ENCODE measurements around the gene UGT2B7.

UGT2B7 gene

GRCh38 chr4:69088473-69088872 lies 7.8 kb upstream of the UGT2B7 start:
- no peak overlapping the region for H3K27ac ChIP-seq (ENCODE audit: low read depth, low read length)
- H3K79me2 ChIP-seq (ENCODE audit: control insufficient read depth, insufficient read depth, low read length, poor library complexity) = no peaks in the 10 kb centered on the region
- WGBS (ENCODE audit: extremely low coverage, insufficient coverage, insufficient read length) = no CpG with 5 or more reads among the region's 2 CpGs
- H2AK5ac ChIP-seq (ENCODE audit: low read length) = no peak overlapping the region
- H3K9ac ChIP-seq (ENCODE audit: low read length) = peak overlapping the region; percentile 7
- no peaks in the 10 kb centered on the region for H3K9me3 ChIP-seq (ENCODE audit: insufficient read depth, low read depth, low read length)
- H3K36me3 ChIP-seq (ENCODE audit: control insufficient read depth in 1 of 2, insufficient read depth in 2 of 2, low read length in 2 of 2) = no peaks in the 10 kb centered on the region
- no peak overlapping the region for H2BK5ac ChIP-seq (ENCODE audit: low read depth, low read length, poor library complexity)
- no peak overlapping the region for H2AFZ ChIP-seq (ENCODE audit: insufficient read depth, low read length, poor library complexity)
- no peak overlapping the region for H4K12ac ChIP-seq (ENCODE audit: low read depth, low read length)
- H3K4me1 ChIP-seq (ENCODE audit: control insufficient read depth in 1 of 2, insufficient read depth in 2 of 2, low read length in 2 of 2) = no peaks in the 10 kb centered on the region
- no peak for DNase-seq
- no peak overlapping the region for H3K18ac ChIP-seq (ENCODE audit: low read length)
- no peak overlapping the region for H2BK120ac ChIP-seq (ENCODE audit: insufficient read depth, low read length, poor library complexity)
- no peak overlapping the region for H3K14ac ChIP-seq (ENCODE audit: low read length)
- no peak overlapping the region for H4K8ac ChIP-seq (ENCODE audit: low read depth, low read length)
- H3K79me1 ChIP-seq (ENCODE audit: low read length) = no peaks in the 10 kb centered on the region
- no peak overlapping the region for H3K4ac ChIP-seq (ENCODE audit: low read depth, low read length)
- no peak overlapping the region for H3K23ac ChIP-seq (ENCODE audit: low read length)
- H3K4me3 ChIP-seq (ENCODE audit: low read depth, low read length) = no peak overlapping the region
- no peak overlapping the region for H2BK12ac ChIP-seq (ENCODE audit: low read length)
- H3K4me2 ChIP-seq (ENCODE audit: low read length) = no peak overlapping the region
- H4K91ac ChIP-seq (ENCODE audit: low read depth, low read length) = no peak overlapping the region
- H3K27me3 ChIP-seq (ENCODE audit: insufficient read depth, low read length) = no peaks in the 10 kb centered on the region

DNA sequence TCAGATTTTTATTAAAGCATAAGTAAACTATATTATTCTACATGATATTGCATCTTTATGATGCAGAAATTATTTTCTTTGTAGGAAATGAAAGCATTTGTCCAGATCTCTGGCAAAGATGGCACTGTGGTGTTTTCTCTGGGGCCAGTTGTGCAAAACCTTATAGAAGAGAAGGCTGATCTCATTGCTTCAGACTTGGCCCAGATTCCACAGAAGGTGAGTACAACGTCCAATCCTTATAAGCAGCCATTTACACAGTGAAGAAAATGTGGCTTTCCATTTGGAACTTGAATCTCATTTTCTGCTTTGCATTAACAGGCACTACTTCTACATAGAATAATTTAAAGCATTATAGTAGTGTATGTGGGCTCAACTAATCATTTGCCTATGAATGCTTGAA lies 6.9 kb upstream of the UGT2B7 start:
- no peak overlapping the region for H3K14ac ChIP-seq (ENCODE audit: low read length)
- no peak overlapping the region for H2BK12ac ChIP-seq (ENCODE audit: low read length)
- no peak overlapping the region for H4K91ac ChIP-seq (ENCODE audit: low read depth, low read length)
- no peak overlapping the region for H2AFZ ChIP-seq (ENCODE audit: insufficient read depth, low read length, poor library complexity)
- no peak for DNase-seq
- H2BK120ac ChIP-seq (ENCODE audit: insufficient read depth, low read length, poor library complexity) = no peak overlapping the region
- no peaks in the 10 kb centered on the region for H3K36me3 ChIP-seq (ENCODE audit: control insufficient read depth in 1 of 2, insufficient read depth in 2 of 2, low read length in 2 of 2)
- H3K9ac ChIP-seq (ENCODE audit: low read length) = no peak overlapping the region
- H3K4me3 ChIP-seq (ENCODE audit: low read depth, low read length) = no peak overlapping the region
- no peak overlapping the region for H3K18ac ChIP-seq (ENCODE audit: low read length)
- H3K4me2 ChIP-seq (ENCODE audit: low read length) = no peak overlapping the region
- no peaks in the 10 kb centered on the region for H3K9me3 ChIP-seq (ENCODE audit: insufficient read depth, low read depth, low read length)
- H4K12ac ChIP-seq (ENCODE audit: low read depth, low read length) = no peak overlapping the region
- no CpG with 5 or more reads among the region's 1 CpG for WGBS (ENCODE audit: extremely low coverage, insufficient coverage, insufficient read length)
- H3K79me2 ChIP-seq (ENCODE audit: control insufficient read depth, insufficient read depth, low read length, poor library complexity) = no peaks in the 10 kb centered on the region
- no peak overlapping the region for H3K4ac ChIP-seq (ENCODE audit: low read depth, low read length)
- H3K4me1 ChIP-seq (ENCODE audit: control insufficient read depth in 1 of 2, insufficient read depth in 2 of 2, low read length in 2 of 2) = no peaks in the 10 kb centered on the region
- no peak overlapping the region for H4K8ac ChIP-seq (ENCODE audit: low read depth, low read length)
- no peaks in the 10 kb centered on the region for H3K27me3 ChIP-seq (ENCODE audit: insufficient read depth, low read length)
- H3K79me1 ChIP-seq (ENCODE audit: low read length) = no peaks in the 10 kb centered on the region
- no peak overlapping the region for H2AK5ac ChIP-seq (ENCODE audit: low read length)
- no peak overlapping the region for H2BK5ac ChIP-seq (ENCODE audit: low read depth, low read length, poor library complexity)
- H3K27ac ChIP-seq (ENCODE audit: low read depth, low read length) = no peak overlapping the region
- no peak overlapping the region for H3K23ac ChIP-seq (ENCODE audit: low read length)

DNA sequence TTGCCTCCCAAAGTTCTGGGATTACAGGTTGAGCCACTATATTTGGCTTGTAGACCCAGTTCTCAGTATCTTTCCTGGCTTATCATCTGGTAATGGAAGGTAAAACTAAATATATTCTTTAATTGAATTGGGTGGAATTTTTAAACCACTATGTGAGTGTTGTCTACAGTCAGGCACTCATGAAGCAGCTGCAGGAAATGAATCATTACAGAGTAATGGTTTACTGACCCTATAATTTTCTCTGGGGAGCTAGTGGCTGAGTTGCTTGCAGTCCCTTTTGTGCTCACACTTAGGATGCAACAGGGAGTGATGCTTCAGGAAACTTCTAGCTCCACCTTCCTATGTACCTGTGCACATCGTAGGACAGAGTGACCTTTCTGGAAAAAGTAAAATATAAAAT lies 4.1 kb upstream of the UGT2B7 start:
- no peak overlapping the region for H4K12ac ChIP-seq (ENCODE audit: low read depth, low read length)
- H2BK120ac ChIP-seq (ENCODE audit: insufficient read depth, low read length, poor library complexity) = no peak overlapping the region
- no peaks in the 10 kb centered on the region for H3K4me1 ChIP-seq (ENCODE audit: control insufficient read depth in 1 of 2, insufficient read depth in 2 of 2, low read length in 2 of 2)
- no peak overlapping the region for H3K4ac ChIP-seq (ENCODE audit: low read depth, low read length)
- no peaks in the 10 kb centered on the region for H3K79me1 ChIP-seq (ENCODE audit: low read length)
- no peaks in the 10 kb centered on the region for H3K36me3 ChIP-seq (ENCODE audit: control insufficient read depth in 1 of 2, insufficient read depth in 2 of 2, low read length in 2 of 2)
- no peak overlapping the region for H3K23ac ChIP-seq (ENCODE audit: low read length)
- no peak overlapping the region for H3K4me2 ChIP-seq (ENCODE audit: low read length)
- DNase-seq = no peak
- H3K4me3 ChIP-seq (ENCODE audit: low read depth, low read length) = no peak overlapping the region
- H3K27ac ChIP-seq (ENCODE audit: low read depth, low read length) = no peak overlapping the region
- H3K27me3 ChIP-seq (ENCODE audit: insufficient read depth, low read length) = no peaks in the 10 kb centered on the region
- H2BK5ac ChIP-seq (ENCODE audit: low read depth, low read length, poor library complexity) = no peak overlapping the region
- H4K8ac ChIP-seq (ENCODE audit: low read depth, low read length) = no peak overlapping the region
- no peak overlapping the region for H2BK12ac ChIP-seq (ENCODE audit: low read length)
- H2AK5ac ChIP-seq (ENCODE audit: low read length) = no peak overlapping the region
- no peak overlapping the region for H3K18ac ChIP-seq (ENCODE audit: low read length)
- no peak overlapping the region for H4K91ac ChIP-seq (ENCODE audit: low read depth, low read length)
- no peak overlapping the region for H3K9ac ChIP-seq (ENCODE audit: low read length)
- H3K79me2 ChIP-seq (ENCODE audit: control insufficient read depth, insufficient read depth, low read length, poor library complexity) = no peaks in the 10 kb centered on the region
- no peak overlapping the region for H3K14ac ChIP-seq (ENCODE audit: low read length)
- no CpG with 5 or more reads among the region's 1 CpG for WGBS (ENCODE audit: extremely low coverage, insufficient coverage, insufficient read length)
- H2AFZ ChIP-seq (ENCODE audit: insufficient read depth, low read length, poor library complexity) = no peak overlapping the region
- H3K9me3 ChIP-seq (ENCODE audit: insufficient read depth, low read depth, low read length) = no peaks in the 10 kb centered on the region

DNA sequence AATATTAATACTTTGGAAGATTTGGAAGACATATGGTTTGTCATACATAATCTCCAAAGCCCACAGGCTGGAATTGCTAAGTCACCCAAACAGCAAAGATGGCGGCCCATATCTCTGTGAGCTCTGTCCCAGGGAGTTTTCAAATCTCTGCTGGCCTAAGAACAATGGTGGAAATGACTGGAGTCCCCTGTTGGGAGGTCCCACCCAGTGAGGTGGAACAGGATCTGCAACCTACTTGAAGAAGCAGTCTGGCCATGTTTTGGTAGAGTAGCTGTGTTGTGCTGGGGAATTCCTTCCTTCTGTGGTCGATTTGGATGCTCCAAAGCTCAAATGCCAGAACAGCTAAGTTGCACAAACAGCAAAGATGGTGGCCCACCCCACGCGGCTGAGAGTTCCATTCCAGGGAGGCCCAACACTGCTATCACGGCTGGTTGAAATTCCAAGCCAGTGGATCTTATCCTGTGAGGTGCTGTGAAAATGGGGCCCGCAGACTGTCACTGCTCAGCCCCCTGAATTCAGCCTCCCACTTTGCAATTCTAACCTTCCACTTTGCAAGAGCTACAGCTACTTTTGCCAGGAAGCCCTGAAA lies 3.2 kb upstream of the UGT2B7 start:
- Histone ChIP-seq H2AFZ (ENCODE audit: insufficient read depth, low read length, poor library complexity) (no peak overlapping the region), H2BK5ac (ENCODE audit: low read depth, low read length, poor library complexity) (peak overlapping the region; percentile 9), H4K8ac (ENCODE audit: low read depth, low read length) (no peak overlapping the region), H4K12ac (ENCODE audit: low read depth, low read length) (peak overlapping the region; percentile 75), H3K18ac (ENCODE audit: low read length) (no peak overlapping the region), H3K9ac (ENCODE audit: low read length) (no peak overlapping the region), H4K91ac (ENCODE audit: low read depth, low read length) (peak overlapping the region; percentile 14), H2AK5ac (ENCODE audit: low read length) (no peak overlapping the region), H3K27me3 (ENCODE audit: insufficient read depth, low read length) (no peaks in the 10 kb centered on the region), H3K27ac (ENCODE audit: low read depth, low read length) (no peak overlapping the region), H3K23ac (ENCODE audit: low read length) (no peak overlapping the region), H2BK12ac (ENCODE audit: low read length) (no peak overlapping the region), H3K14ac (ENCODE audit: low read length) (no peak overlapping the region), H3K36me3 (ENCODE audit: control insufficient read depth in 1 of 2, insufficient read depth in 2 of 2, low read length in 2 of 2) (no peaks in the 10 kb centered on the region), H3K9me3 (ENCODE audit: insufficient read depth, low read depth, low read length) (no peaks in the 10 kb centered on the region), H3K79me1 (ENCODE audit: low read length) (no peaks in the 10 kb centered on the region), H3K79me2 (ENCODE audit: control insufficient read depth, insufficient read depth, low read length, poor library complexity) (no peaks in the 10 kb centered on the region), H3K4ac (ENCODE audit: low read depth, low read length) (no peak overlapping the region), H3K4me3 (ENCODE audit: low read depth, low read length) (no peak overlapping the region), H3K4me2 (ENCODE audit: low read length) (no peak overlapping the region), H3K4me1 (ENCODE audit: control insufficient read depth in 1 of 2, insufficient read depth in 2 of 2, low read length in 2 of 2) (no peaks in the 10 kb centered on the region), H2BK120ac (ENCODE audit: insufficient read depth, low read length, poor library complexity) (no peak overlapping the region)
- WGBS (ENCODE audit: extremely low coverage, insufficient coverage, insufficient read length) = no CpG with 5 or more reads among the region's 6 CpGs
- DNase-seq = no peak

Data from trophoblast cell (in vitro differentiated cells and primary cell).